HFFc6 (cell line): ENCODE data around the gene DDIT4. TPM values are rescaled to one million over a fixed set of nuclear protein-coding genes. Genes with fewer than 3 reads are reported as not detected.

Experiments
- DNase-seq: peaks from one replicate; pipeline ENCODE4 v3.0.0-alpha.2; 2018
- H3K27ac Mint-ChIP-seq: 2 replicates; pipeline ENCODE4 v1.8.0; 2020; ENCODE audit warnings: mild to moderate bottlenecking, mixed read lengths
- H3K27me3 Mint-ChIP-seq: 2 replicates; pipeline ENCODE4 v1.8.0; 2021; ENCODE audit warnings: mild to moderate bottlenecking, moderate library complexity, mixed read lengths; ENCODE audit not compliant: insufficient read depth
- H3K36me3 Mint-ChIP-seq: 2 replicates; pipeline ENCODE4 v1.8.0; 2021; ENCODE audit warnings: low read depth, mixed read lengths
- H3K4me1 Mint-ChIP-seq: 2 replicates; pipeline ENCODE4 v1.8.0; 2020; ENCODE audit warnings: low read depth, mixed read lengths
- H3K4me3 Mint-ChIP-seq: 2 replicates; pipeline ENCODE4 v1.8.0; 2020; ENCODE audit warnings: mild to moderate bottlenecking, moderate library complexity, mixed read lengths
- H3K9me3 Mint-ChIP-seq: 2 replicates; pipeline ENCODE4 v1.8.0; 2020; ENCODE audit warnings: mild to moderate bottlenecking, mixed read lengths
- CTCF ChIP-seq: fragments of 200-600 bp; sonication (generic); IDR thresholded peaks from 2 replicates; pipeline ENCODE4 v1.5.0; 2021; ENCODE audit warnings: antibody characterized with exemption, mild to moderate bottlenecking
- total RNA-seq, 6 experiments: library from RNA; stranded (reverse); fragmentation: NEBNext Ultra II Directional; extraction: Animal tissue kit (Norgen Biotek cat#: 25700); gene quantifications; 2 replicates in 1 of 6; 3 replicates in 5 of 6; pipeline ENCODE4 v1.2.3, GENCODE V29; 2021

Gene DDIT4
- total RNA-seq, 6 experiments from 2014 or later: 27.7 to 32.4 (median 30.0) TPM

GRCh38 chr10:72229261-72230251 is 44.2 kb upstream of the DDIT4 start:
- no peaks in the 10 kb centered on the region for H3K27me3 Mint-ChIP-seq
- H3K9me3 Mint-ChIP-seq: no peaks in the 10 kb centered on the region
- DNase-seq: no peak
- H3K4me3 Mint-ChIP-seq: no peak overlapping the region
- TF ChIP-seq CTCF: no peak
- H3K27ac Mint-ChIP-seq: no peak overlapping the region
- no peaks in the 10 kb centered on the region for H3K4me1 Mint-ChIP-seq
- H3K36me3 Mint-ChIP-seq: peaks cover 6% of the 10 kb centered on the region; the same call in 1 of the 2 replicates

- no peak for TF ChIP-seq CTCF
- H3K9me3 Mint-ChIP-seq: no peaks in the 10 kb centered on the region
- H3K27ac Mint-ChIP-seq: no peak overlapping the region
- H3K4me3 Mint-ChIP-seq: no peak overlapping the region
- no peaks in the 10 kb centered on the region for H3K27me3 Mint-ChIP-seq
- no peaks in the 10 kb centered on the region for H3K4me1 Mint-ChIP-seq
- no peak for DNase-seq
- peaks cover 6% of the 10 kb centered on the region; the same call in 1 of the 2 replicates for H3K36me3 Mint-ChIP-seq
Observed at GRCh38 chr10:72233621-72234020, 40.1 kb upstream of the DDIT4 start.

- DNase-seq: no peak
- no peak for TF ChIP-seq CTCF
- no peak overlapping the region for H3K4me3 Mint-ChIP-seq
- no peaks in the 10 kb centered on the region for H3K9me3 Mint-ChIP-seq
- H3K4me1 Mint-ChIP-seq: no peaks in the 10 kb centered on the region
- no peak overlapping the region for H3K27ac Mint-ChIP-seq
- peaks cover 6% of the 10 kb centered on the region; the same call in 1 of the 2 replicates for H3K36me3 Mint-ChIP-seq
- H3K27me3 Mint-ChIP-seq: no peaks in the 10 kb centered on the region
Observed at GRCh38 chr10:72234560-72235095, 39.1 kb upstream of the DDIT4 start.

- DNase-seq: no peak
- H3K4me1 Mint-ChIP-seq: no peaks in the 10 kb centered on the region
- TF ChIP-seq CTCF: no peak
- no peak overlapping the region for H3K4me3 Mint-ChIP-seq
- no peaks in the 10 kb centered on the region for H3K27me3 Mint-ChIP-seq
- H3K36me3 Mint-ChIP-seq: peaks cover 6% of the 10 kb centered on the region; the same call in 1 of the 2 replicates
- H3K9me3 Mint-ChIP-seq: no peaks in the 10 kb centered on the region
- H3K27ac Mint-ChIP-seq: no peak overlapping the region
Observed at GRCh38 chr10:72235544-72236279, 38.0 kb upstream of the DDIT4 start.

- Mint-ChIP-seq H3K36me3 (no peaks in the 10 kb centered on the region; the same call in 1 of the 2 replicates), H3K4me1 (peaks cover 11% of the 10 kb centered on the region), H3K9me3 (no peaks in the 10 kb centered on the region), H3K4me3 (no peak overlapping the region), H3K27me3 (no peaks in the 10 kb centered on the region), H3K27ac (no peak overlapping the region)
- DNase-seq: no peak
- no peak for TF ChIP-seq CTCF
Observed at GRCh38 chr10:72238392-72239175, 35.1 kb upstream of the DDIT4 start.
